Mesothelial cell of epicardium (in vitro differentiated cells): ENCODE data around the gene CDHR3. TPM values are rescaled to one million over a fixed set of nuclear protein-coding genes. Genes with fewer than 3 reads are reported as not detected.

Experiments used
- DNase-seq, 2 experiments: peaks; one replicate each; pipeline ENCODE4 v3.0.0; 2021; ENCODE audit warnings: low spot score in 2 of 2; ENCODE audit not compliant: unreplicated experiment in 2 of 2
- H3K27ac Mint-ChIP-seq: 2 replicates; pipeline ENCODE4 v1.8.0; 2021; ENCODE audit warnings: mixed read lengths
- H3K27me3 Mint-ChIP-seq: 2 replicates; pipeline ENCODE4 v1.8.0; 2021; ENCODE audit warnings: low read depth, mixed read lengths
- H3K36me3 Mint-ChIP-seq: 2 replicates; pipeline ENCODE4 v1.8.0; 2021; ENCODE audit warnings: mixed read lengths
- H3K4me1 Mint-ChIP-seq: 2 replicates; pipeline ENCODE4 v1.8.0; 2021; ENCODE audit warnings: mixed read lengths
- H3K4me3 Mint-ChIP-seq: 2 replicates; pipeline ENCODE4 v1.8.0; 2021; ENCODE audit warnings: mild to moderate bottlenecking, moderate library complexity, mixed read lengths
- H3K9me3 Mint-ChIP-seq: 2 replicates; pipeline ENCODE4 v1.8.0; 2021; ENCODE audit warnings: mixed read lengths
- total RNA-seq: library from RNA; stranded (reverse); gene quantifications from 3 replicates; pipeline ENCODE4 v1.2.1, GENCODE V29; 2021
- TF ChIP-seq, protein P1 (sequence below): fragments of 200-600 bp; sonication (generic); IDR thresholded peaks from one replicate; pipeline ENCODE4 v1.5.0; 2021; ENCODE audit warnings: antibody characterized with exemption; ENCODE audit not compliant: unreplicated experiment

Gene CDHR3
- total RNA-seq, 1 donor from 2014 or later, result 3.2 TPM

GRCh38 chr7:106047818-106048705, 85.0 kb downstream of the CDHR3 start:
- H3K27ac Mint-ChIP-seq, result no peak overlapping the region
- H3K4me1 Mint-ChIP-seq, result peaks cover 11% of the 10 kb centered on the region
- H3K9me3 Mint-ChIP-seq, result no peaks in the 10 kb centered on the region
- no peak overlapping the region for H3K4me3 Mint-ChIP-seq
- TF ChIP-seq, protein P1, sequence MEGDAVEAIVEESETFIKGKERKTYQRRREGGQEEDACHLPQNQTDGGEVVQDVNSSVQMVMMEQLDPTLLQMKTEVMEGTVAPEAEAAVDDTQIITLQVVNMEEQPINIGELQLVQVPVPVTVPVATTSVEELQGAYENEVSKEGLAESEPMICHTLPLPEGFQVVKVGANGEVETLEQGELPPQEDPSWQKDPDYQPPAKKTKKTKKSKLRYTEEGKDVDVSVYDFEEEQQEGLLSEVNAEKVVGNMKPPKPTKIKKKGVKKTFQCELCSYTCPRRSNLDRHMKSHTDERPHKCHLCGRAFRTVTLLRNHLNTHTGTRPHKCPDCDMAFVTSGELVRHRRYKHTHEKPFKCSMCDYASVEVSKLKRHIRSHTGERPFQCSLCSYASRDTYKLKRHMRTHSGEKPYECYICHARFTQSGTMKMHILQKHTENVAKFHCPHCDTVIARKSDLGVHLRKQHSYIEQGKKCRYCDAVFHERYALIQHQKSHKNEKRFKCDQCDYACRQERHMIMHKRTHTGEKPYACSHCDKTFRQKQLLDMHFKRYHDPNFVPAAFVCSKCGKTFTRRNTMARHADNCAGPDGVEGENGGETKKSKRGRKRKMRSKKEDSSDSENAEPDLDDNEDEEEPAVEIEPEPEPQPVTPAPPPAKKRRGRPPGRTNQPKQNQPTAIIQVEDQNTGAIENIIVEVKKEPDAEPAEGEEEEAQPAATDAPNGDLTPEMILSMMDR, result no peak
- no peaks in the 10 kb centered on the region for H3K36me3 Mint-ChIP-seq
- peaks cover 25% of the 10 kb centered on the region for H3K27me3 Mint-ChIP-seq
- DNase-seq, result no peak

GRCh38 chr7:106048706-106049020, 85.6 kb downstream of the CDHR3 start:
- TF ChIP-seq, protein P1, result no peak
- peaks cover 11% of the 10 kb centered on the region for H3K4me1 Mint-ChIP-seq
- no peak overlapping the region for H3K4me3 Mint-ChIP-seq
- no peaks in the 10 kb centered on the region for H3K36me3 Mint-ChIP-seq
- peaks cover 26% of the 10 kb centered on the region for H3K27me3 Mint-ChIP-seq
- DNase-seq, result no peak
- H3K9me3 Mint-ChIP-seq, result no peaks in the 10 kb centered on the region
- H3K27ac Mint-ChIP-seq, result no peak overlapping the region

GRCh38 chr7:106049139-106049752, 86.2 kb downstream of the CDHR3 start:
- H3K36me3 Mint-ChIP-seq, result no peaks in the 10 kb centered on the region
- no peaks in the 10 kb centered on the region for H3K9me3 Mint-ChIP-seq
- TF ChIP-seq, protein P1, result no peak
- no peak overlapping the region for H3K27ac Mint-ChIP-seq
- no peak overlapping the region for H3K4me3 Mint-ChIP-seq
- peaks cover 11% of the 10 kb centered on the region for H3K4me1 Mint-ChIP-seq
- DNase-seq, result no peak
- peaks cover 27% of the 10 kb centered on the region for H3K27me3 Mint-ChIP-seq

DNA sequence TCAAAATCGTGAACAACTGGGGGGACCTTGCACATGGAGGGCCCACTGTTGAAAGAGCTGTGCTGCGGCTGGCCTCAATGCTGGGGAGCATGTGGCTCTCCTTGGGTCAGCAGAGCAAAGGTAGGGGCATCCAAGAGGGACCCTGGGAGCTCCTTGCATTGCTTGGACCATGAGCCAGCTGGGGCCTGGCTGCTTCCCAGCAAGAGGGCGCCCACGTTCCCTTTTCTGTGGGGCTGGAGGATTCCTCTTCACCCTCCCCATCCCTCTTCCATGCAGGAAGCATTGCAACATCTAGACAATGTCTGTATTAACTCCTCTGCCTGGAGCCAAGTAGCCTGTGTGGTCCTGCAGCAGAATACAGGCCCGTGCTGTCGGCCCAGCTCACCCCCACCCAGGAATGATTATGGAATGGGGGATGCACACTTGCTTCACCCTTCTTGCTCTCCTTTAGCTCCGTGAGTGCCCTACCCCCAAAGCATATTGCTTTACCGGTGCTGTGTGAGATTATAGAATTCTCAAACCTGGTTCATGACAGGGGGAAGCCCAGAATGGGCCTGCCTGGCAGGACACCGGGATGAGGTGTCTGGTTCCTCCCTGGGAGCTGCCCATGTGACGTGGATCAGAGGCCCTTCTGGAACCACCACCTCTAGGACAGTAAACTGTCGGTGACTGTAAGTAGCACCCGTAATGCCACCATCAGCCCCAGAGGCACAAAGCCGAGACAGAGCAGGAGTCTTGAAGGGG, 87.1 kb downstream of the CDHR3 start:
- Mint-ChIP-seq H3K4me1 (peaks cover 11% of the 10 kb centered on the region), H3K27ac (no peak overlapping the region), H3K36me3 (no peaks in the 10 kb centered on the region), H3K27me3 (peaks cover 18% of the 10 kb centered on the region), H3K9me3 (no peaks in the 10 kb centered on the region), H3K4me3 (no peak overlapping the region)
- DNase-seq, result no peak
- TF ChIP-seq, protein P1, result no peak

DNA sequence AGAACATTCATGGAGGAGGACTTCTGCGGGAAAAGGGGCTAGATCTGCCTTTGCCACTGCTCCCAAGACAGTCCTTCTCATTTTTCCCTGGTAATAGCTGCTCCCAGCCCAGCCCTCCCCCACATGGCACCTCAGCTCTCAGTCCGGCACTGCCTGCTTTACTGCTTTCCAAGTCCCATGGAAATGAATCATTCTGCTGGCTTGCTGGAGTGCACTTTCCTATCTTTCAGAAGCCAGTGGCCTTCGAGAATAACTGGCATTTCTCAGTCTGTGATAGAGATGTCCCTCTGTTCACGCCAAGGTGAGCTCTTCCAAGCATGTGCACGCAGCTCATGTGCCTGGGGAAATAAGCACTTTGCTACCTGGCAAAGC, 87.7 kb downstream of the CDHR3 start:
- Mint-ChIP-seq H3K27ac (no peak overlapping the region), H3K9me3 (no peaks in the 10 kb centered on the region), H3K27me3 (peaks cover 12% of the 10 kb centered on the region), H3K4me3 (no peak overlapping the region), H3K4me1 (peaks cover 11% of the 10 kb centered on the region), H3K36me3 (no peaks in the 10 kb centered on the region)
- DNase-seq, result no peak
- TF ChIP-seq, protein P1, result no peak
